NCI-H345 treated with DMSO at 0.1 percent for 48 hours (cell line): ENCODE measurements around the gene UBL5.
A peak's percentile ranks its signal among the peaks of the same experiment; 100 is the strongest.

Experiments used
- DNase-seq: peaks from one replicate; lab custom pipeline; 2025; ENCODE audit not compliant: unreplicated experiment; lab: John Stamatoyannopoulos, UW

Gene UBL5

GRCh38 chr19:9849791-9850190 lies 22.1 kb downstream of the UBL5 start:
- DNase-seq: no peak

GRCh38 chr19:9850235-9850959 lies 22.7 kb downstream of the UBL5 start:
- no peak for DNase-seq

GRCh38 chr19:9854282-9854846 lies 26.6 kb downstream of the UBL5 start:
- no peak for DNase-seq

- no peak for DNase-seq
Measured at GRCh38 chr19:9856609-9857008, 28.9 kb downstream of the UBL5 start.

- DNase-seq: no peak
Measured at GRCh38 chr19:9857076-9857721, 29.5 kb downstream of the UBL5 start.

- DNase-seq: no peak
Measured at GRCh38 chr19:9857920-9858746, 30.4 kb downstream of the UBL5 start.

GRCh38 chr19:9858766-9859165 lies 31.0 kb downstream of the UBL5 start:
- no peak for DNase-seq

GRCh38 chr19:9860407-9860806 lies 32.7 kb downstream of the UBL5 start:
- no peak for DNase-seq

GRCh38 chr19:9861503-9861902 lies 33.8 kb downstream of the UBL5 start:
- DNase-seq: no peak

GRCh38 chr19:9862938-9863337 lies 35.2 kb downstream of the UBL5 start:
- no peak for DNase-seq

GRCh38 chr19:9863759-9864158 lies 36.0 kb downstream of the UBL5 start:
- DNase-seq: no peak

- no peak for DNase-seq
Measured at GRCh38 chr19:9865732-9866501, 38.2 kb downstream of the UBL5 start.

- DNase-seq: no peak
Measured at GRCh38 chr19:9868983-9869617, 41.4 kb downstream of the UBL5 start.

GRCh38 chr19:9871626-9872338 lies 44.1 kb downstream of the UBL5 start:
- DNase-seq: peak; percentile 89

GRCh38 chr19:9872618-9873242 lies 45.0 kb downstream of the UBL5 start:
- DNase-seq: no peak

GRCh38 chr19:9875031-9875627 lies 47.4 kb downstream of the UBL5 start:
- DNase-seq: no peak

GRCh38 chr19:9875796-9876195 lies 48.1 kb downstream of the UBL5 start:
- no peak for DNase-seq

- no peak for DNase-seq
Measured at GRCh38 chr19:9877780-9878510, 50.2 kb downstream of the UBL5 start.
